ENCODE data around the gene PRAMEF25.
"Not testable (repeated sequence)": the region's sequence is repeated elsewhere in the genome, so short reads cannot be mapped to it uniquely, and the experiment has no call there.

The PRAMEF25 gene

GRCh38 chr1:13070474-13070873 lies at the start of gene PRAMEF25:
Gene PRAMEF25 (plus strand): TSS chr1:13070774. CDS start chr1:13073694, 2,920 bp downstream.
- not testable (repeated sequence) for DNase-seq

DNA sequence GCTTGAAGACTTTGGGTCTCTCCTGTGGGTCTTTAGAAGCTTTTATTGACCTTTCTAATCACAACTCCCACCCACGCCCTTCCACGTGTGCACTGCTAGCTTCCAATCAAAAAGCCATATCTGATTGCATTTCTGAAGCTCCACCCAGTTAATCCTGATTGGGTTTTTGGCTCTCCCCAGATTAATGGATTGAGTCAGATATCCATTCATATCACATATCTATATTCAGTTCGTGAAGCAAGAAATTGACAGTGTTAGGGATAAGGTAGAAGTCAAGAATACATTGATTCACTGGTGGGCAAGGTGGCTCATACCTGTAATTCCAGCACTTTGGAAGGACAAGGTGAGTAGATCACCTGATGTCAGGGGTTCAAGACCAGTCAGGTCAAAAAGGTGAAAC lies 14.1 kb upstream of the PRAMEF25 start, which contains the start of gene PRAMEF27:
Gene PRAMEF27 (minus strand): TSS at position 101 of the 400 bp plus-strand sequence. CDS start 2,916 bp downstream, outside the sequence.
- not testable (repeated sequence) for DNase-seq

DNA sequence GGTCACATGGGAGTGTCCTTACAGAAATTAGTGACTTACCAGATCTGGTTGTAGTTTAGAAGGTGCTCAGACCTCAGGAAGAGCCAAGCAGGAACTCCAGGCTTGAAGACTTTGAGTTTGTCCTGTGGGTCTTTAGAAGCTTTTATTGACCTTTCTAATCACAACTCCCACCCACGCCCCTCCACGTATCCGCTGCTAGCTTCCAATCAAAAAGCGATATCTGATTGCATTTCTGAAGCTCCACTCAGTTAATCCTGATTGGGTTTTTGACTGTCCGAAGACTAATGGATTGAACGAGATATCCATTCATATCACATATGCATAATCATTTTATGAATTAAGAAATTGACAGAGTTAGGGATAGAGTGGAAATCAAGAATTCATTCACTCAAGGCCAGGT lies 46.2 kb downstream of the PRAMEF25 start, which contains the start of gene HNRNPCL2:
Gene HNRNPCL2 (minus strand): TSS at position 101 of the 400 bp plus-strand sequence. CDS start 454 bp downstream, outside the sequence.
- not testable (repeated sequence) for DNase-seq
